Endodermal cell (in vitro differentiated cells): ENCODE results near the gene ANGPTL2. TPM values are rescaled to one million over a fixed set of nuclear protein-coding genes. Genes with fewer than 3 reads are reported as not detected.

Experiments used
- DNase-seq: peaks from one replicate; pipeline ENCODE4 v3.0.0-alpha.2; 2017
- H3K27ac ChIP-seq: 2 replicates; pipeline ENCODE4 v1.5.1; 2013; ENCODE audit warnings: mild to moderate bottlenecking, low read depth, low read length, moderate library complexity
- H3K27me3 ChIP-seq: 2 replicates; pipeline ENCODE4 v1.6.1; 2013; ENCODE audit warnings: mild to moderate bottlenecking, low read length, moderate library complexity; ENCODE audit not compliant: insufficient read depth, control insufficient read depth, poor library complexity, severe bottlenecking
- H3K36me3 ChIP-seq: 2 replicates; pipeline ENCODE4 v1.7.0; 2013; ENCODE audit warnings: mild to moderate bottlenecking, low read length, moderate library complexity; ENCODE audit not compliant: control insufficient read depth, insufficient read depth
- H3K4me1 ChIP-seq: one replicate; pipeline ENCODE4 v1.7.0; 2013; ENCODE audit warnings: low read length; ENCODE audit not compliant: control insufficient read depth, insufficient read depth
- H3K4me3 ChIP-seq: 2 replicates; pipeline ENCODE4 v1.5.1; 2013; ENCODE audit warnings: mild to moderate bottlenecking, low read length, moderate library complexity
- H3K9ac ChIP-seq: 2 replicates; pipeline ENCODE4 v1.6.1; 2013; ENCODE audit warnings: mild to moderate bottlenecking, low read length, moderate library complexity; ENCODE audit not compliant: poor library complexity, severe bottlenecking; ENCODE audit errors: extremely low read depth
- H3K9me3 ChIP-seq: 2 replicates; pipeline ENCODE4 v1.6.1; 2013; ENCODE audit warnings: mild to moderate bottlenecking, low read length, moderate library complexity; ENCODE audit not compliant: control insufficient read depth
- H3K27ac Mint-ChIP-seq: 2 replicates; pipeline ENCODE4 v1.8.0; 2020; ENCODE audit warnings: mixed read lengths
- H3K27me3 Mint-ChIP-seq: 2 replicates; pipeline ENCODE4 v1.8.0; 2021; ENCODE audit warnings: mild to moderate bottlenecking, mixed read lengths; ENCODE audit not compliant: insufficient read depth
- H3K36me3 Mint-ChIP-seq: 2 replicates; pipeline ENCODE4 v1.8.0; 2020; ENCODE audit warnings: low read depth, mixed read lengths
- H3K4me1 Mint-ChIP-seq: 2 replicates; pipeline ENCODE4 v1.8.0; 2020; ENCODE audit warnings: mixed read lengths
- H3K4me3 Mint-ChIP-seq: 2 replicates; pipeline ENCODE4 v1.8.0; 2020; ENCODE audit warnings: mild to moderate bottlenecking, moderate library complexity, mixed read lengths
- H3K9me3 Mint-ChIP-seq: 2 replicates; pipeline ENCODE4 v1.8.0; 2020; ENCODE audit warnings: mild to moderate bottlenecking, mixed read lengths
- WGBS, 2 experiments: methylation state at CpG; one replicate each; pipeline versions ENCODE4 v1.1.5 to v1.1.7; 2013; ENCODE audit warnings: missing lambda C conversion rate in 2 of 2, mixed read lengths in 1 of 2; ENCODE audit not compliant: insufficient coverage in 1 of 2, insufficient read length in 1 of 2; 5-methylcytosine and 5-hydroxymethylcytosine counted together
- total RNA-seq, 2 donors: library from RNA; stranded (reverse); fragmentation: NEBNext Ultra II Directional in 1 of 2; extraction: Animal tissue kit (Norgen Biotek cat#: 25700) in 1 of 2; gene quantifications; 2 replicates in 1 of 2; 3 replicates in 1 of 2; pipeline ENCODE4 v1.2.1, GENCODE V29; 2021
- TF ChIP-seq, protein P1 (sequence below): fragments of 200-600 bp; sonication (generic); conservative IDR thresholded peaks from 2 replicates; pipeline ENCODE4 v1.5.0; 2021; ENCODE audit warnings: antibody characterized with exemption, mild to moderate bottlenecking

The ANGPTL2 gene
- total RNA-seq, 2 donors from 2014 or later, result 14.8 to 17.1 TPM

DNA sequence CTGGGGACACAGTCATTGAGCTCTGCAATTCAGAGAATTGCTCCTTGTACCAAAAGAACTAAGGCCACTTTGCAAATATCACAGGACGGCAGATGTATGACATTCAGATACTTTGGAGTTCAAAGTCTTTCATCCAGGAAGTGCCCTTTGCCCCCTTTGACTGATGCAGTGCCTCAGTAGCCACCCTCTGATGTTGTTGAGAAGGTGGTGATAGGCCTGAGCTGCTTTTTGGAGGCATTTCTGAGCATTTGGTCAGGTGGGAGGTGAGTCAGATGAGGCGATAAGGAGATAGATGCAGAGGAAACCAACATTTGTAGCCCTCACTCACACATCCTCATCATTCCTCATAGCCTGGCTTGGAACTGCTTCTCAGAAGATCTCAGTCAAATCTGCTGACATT lies 63.4 kb downstream of the ANGPTL2 start:
- no peak overlapping the region for H3K27ac Mint-ChIP-seq
- 91 to 100% methylated on average over 1 to 2 of the region's 2 CpGs for WGBS, 2 experiments

GRCh38 chr9:127058645-127059021 lies 63.8 kb downstream of the ANGPTL2 start:
- H3K4me3 ChIP-seq, result no peak overlapping the region
- no peak overlapping the region for H3K27ac ChIP-seq
- no peak for DNase-seq
- H3K27me3 ChIP-seq, result no peaks in the 10 kb centered on the region
- no peaks in the 10 kb centered on the region for H3K4me1 ChIP-seq
- H3K4me1 Mint-ChIP-seq, result peaks cover 6% of the 10 kb centered on the region
- no peaks in the 10 kb centered on the region for H3K9me3 Mint-ChIP-seq
- 90 to 91% methylated on average over 4 of the region's 4 CpGs for WGBS, 2 experiments
- H3K4me3 Mint-ChIP-seq, result no peak overlapping the region
- no peaks in the 10 kb centered on the region for H3K9me3 ChIP-seq
- H3K36me3 ChIP-seq, result no peaks in the 10 kb centered on the region
- H3K9ac ChIP-seq, result no peak overlapping the region
- peak overlapping the region; percentile 21 for H3K27ac Mint-ChIP-seq
- TF ChIP-seq, protein P1, sequence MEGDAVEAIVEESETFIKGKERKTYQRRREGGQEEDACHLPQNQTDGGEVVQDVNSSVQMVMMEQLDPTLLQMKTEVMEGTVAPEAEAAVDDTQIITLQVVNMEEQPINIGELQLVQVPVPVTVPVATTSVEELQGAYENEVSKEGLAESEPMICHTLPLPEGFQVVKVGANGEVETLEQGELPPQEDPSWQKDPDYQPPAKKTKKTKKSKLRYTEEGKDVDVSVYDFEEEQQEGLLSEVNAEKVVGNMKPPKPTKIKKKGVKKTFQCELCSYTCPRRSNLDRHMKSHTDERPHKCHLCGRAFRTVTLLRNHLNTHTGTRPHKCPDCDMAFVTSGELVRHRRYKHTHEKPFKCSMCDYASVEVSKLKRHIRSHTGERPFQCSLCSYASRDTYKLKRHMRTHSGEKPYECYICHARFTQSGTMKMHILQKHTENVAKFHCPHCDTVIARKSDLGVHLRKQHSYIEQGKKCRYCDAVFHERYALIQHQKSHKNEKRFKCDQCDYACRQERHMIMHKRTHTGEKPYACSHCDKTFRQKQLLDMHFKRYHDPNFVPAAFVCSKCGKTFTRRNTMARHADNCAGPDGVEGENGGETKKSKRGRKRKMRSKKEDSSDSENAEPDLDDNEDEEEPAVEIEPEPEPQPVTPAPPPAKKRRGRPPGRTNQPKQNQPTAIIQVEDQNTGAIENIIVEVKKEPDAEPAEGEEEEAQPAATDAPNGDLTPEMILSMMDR, result no peak
- no peaks in the 10 kb centered on the region for H3K27me3 Mint-ChIP-seq
- peaks cover 6% of the 10 kb centered on the region for H3K36me3 Mint-ChIP-seq

More for the DNA sequence above, 63.4 kb downstream of the ANGPTL2 start:
- Mint-ChIP-seq H3K4me1 (peaks cover 6% of the 10 kb centered on the region), H3K4me3 (no peak overlapping the region), H3K36me3 (peaks cover 6% of the 10 kb centered on the region), H3K27me3 (no peaks in the 10 kb centered on the region), H3K9me3 (no peaks in the 10 kb centered on the region)
- H3K9ac ChIP-seq, result no peak overlapping the region
- H3K4me3 ChIP-seq, result no peak overlapping the region
- no peaks in the 10 kb centered on the region for H3K9me3 ChIP-seq
- TF ChIP-seq, protein P1, result no peak
- no peaks in the 10 kb centered on the region for H3K36me3 ChIP-seq
- no peak for DNase-seq
- no peak overlapping the region for H3K27ac ChIP-seq
- H3K4me1 ChIP-seq, result no peaks in the 10 kb centered on the region
- no peaks in the 10 kb centered on the region for H3K27me3 ChIP-seq

GRCh38 chr9:127058011-127058644 lies 64.3 kb downstream of the ANGPTL2 start:
- peaks cover 6% of the 10 kb centered on the region for H3K36me3 Mint-ChIP-seq
- TF ChIP-seq, protein P1, result no peak
- H3K4me1 ChIP-seq, result no peaks in the 10 kb centered on the region
- H3K4me3 Mint-ChIP-seq, result no peak overlapping the region
- H3K9me3 Mint-ChIP-seq, result no peaks in the 10 kb centered on the region
- H3K36me3 ChIP-seq, result no peaks in the 10 kb centered on the region
- H3K27ac Mint-ChIP-seq, result peak overlapping the region; percentile 21
- no peaks in the 10 kb centered on the region for H3K27me3 ChIP-seq
- H3K4me1 Mint-ChIP-seq, result peaks cover 6% of the 10 kb centered on the region
- no peaks in the 10 kb centered on the region for H3K9me3 ChIP-seq
- H3K9ac ChIP-seq, result no peak overlapping the region
- WGBS, 2 experiments, result 84 to 90% methylated on average over 6 to 7 of the region's 7 CpGs
- H3K4me3 ChIP-seq, result no peak overlapping the region
- H3K27me3 Mint-ChIP-seq, result no peaks in the 10 kb centered on the region
- no peak overlapping the region for H3K27ac ChIP-seq
- no peak for DNase-seq
